Limb (tissue), 2 donors: Measurements from ENCODE around the gene KCTD1.
"Not testable (repeated sequence)": the region's sequence is repeated elsewhere in the genome, so short reads cannot be mapped to it uniquely, and the experiment has no call there.

ENCODE experiments used
- DNase-seq, 2 donors: peaks; one replicate each; pipeline ENCODE4 v3.0.0-alpha.2; 2016; ENCODE audit errors: extremely low spot score in 2 of 2

The KCTD1 gene

GRCh38 chr18:26458526-26459232 is 89.7 kb downstream of the KCTD1 start:
- no peak for DNase-seq

- peak in 1 of 2 donors; percentile 46 for DNase-seq
These were observed 90.6 kb downstream of the KCTD1 start for GRCh38 chr18:26457611-26458353.

- no peak for DNase-seq
These were observed 91.2 kb downstream of the KCTD1 start for GRCh38 chr18:26457195-26457594.

- no peak for DNase-seq
These were observed 92.3 kb downstream of the KCTD1 start for GRCh38 chr18:26456070-26456491.

DNA sequence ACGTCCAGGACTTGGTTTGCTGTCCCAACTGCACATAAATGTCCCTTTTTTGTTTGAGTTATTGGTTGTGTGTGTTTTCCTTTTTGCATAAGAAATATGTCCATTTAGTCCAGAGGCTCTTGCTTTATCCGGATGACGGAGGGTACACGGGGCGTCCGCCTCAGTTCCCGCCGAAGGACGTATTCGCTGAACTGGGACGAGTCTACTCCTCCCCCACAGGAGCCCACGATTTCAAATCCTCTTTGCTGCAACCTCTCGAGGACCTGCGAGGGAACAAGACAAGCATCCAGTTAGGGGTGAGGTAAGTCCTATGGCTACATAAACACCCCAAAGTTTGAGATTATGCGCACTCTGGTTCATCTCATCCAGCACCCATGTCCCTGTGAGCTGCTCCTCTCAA is 92.7 kb downstream of the KCTD1 start:
- DNase-seq = no peak

- no peak for DNase-seq
These were observed 93.7 kb downstream of the KCTD1 start for GRCh38 chr18:26454616-26455015.

GRCh38 chr18:26454192-26454591 is 94.2 kb downstream of the KCTD1 start:
- DNase-seq = no peak

DNA sequence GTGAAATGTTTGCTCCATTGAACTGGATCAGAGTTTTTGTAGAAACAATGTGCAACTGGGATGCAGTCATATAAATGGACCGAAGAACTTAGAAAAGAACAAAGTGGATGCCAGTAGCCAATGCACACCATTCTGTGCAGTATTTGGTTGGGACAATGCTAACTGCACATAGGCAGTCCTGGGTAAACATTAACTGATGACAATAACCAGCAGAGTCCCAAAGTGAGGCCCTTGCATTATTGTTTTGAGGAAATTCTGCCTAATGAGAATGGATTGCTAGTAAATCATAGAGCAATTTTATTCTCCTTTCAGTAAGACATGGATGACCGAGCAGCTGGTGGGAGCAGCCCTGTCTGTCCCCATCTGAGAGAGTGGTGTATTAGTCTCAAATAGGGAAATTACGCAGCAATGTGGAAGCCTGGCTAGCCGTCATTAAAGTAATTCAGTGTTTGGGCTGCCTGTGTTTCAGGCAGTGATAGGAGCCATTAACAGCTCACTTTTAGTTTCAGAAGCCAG is 94.9 kb downstream of the KCTD1 start:
- DNase-seq = no peak

DNA sequence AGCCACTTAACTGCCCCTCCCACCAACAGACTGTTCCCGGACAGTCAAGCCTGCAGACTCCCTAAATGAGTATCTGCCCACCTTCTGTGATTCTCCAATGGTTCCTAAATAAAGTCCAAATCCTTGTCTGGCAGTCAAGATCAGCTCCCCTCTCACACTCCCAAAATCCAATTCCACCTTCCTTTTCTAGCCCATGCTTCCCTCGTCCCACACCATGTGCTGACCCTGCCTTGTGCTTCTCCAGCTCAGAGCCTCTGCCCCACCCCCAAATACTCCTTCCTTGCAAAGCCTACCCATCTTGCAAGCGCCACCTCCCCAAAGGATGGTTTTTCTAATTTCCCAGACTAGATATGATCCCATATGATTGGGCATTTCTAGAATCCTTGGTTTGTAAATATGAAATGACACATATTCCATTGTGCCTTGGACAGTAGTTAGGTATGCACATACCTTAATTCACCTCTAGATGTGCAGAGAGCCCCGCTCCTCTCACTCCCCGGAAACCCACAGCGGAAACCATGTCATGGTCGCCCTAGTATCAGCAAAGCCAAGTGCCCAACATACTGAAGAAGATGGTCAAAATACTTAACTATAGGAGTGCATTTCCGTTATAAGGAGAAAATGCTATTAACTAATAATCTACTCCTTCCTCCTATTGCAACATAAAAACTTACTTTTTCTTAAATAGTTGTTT is 97.2 kb downstream of the KCTD1 start:
- no peak for DNase-seq

DNA sequence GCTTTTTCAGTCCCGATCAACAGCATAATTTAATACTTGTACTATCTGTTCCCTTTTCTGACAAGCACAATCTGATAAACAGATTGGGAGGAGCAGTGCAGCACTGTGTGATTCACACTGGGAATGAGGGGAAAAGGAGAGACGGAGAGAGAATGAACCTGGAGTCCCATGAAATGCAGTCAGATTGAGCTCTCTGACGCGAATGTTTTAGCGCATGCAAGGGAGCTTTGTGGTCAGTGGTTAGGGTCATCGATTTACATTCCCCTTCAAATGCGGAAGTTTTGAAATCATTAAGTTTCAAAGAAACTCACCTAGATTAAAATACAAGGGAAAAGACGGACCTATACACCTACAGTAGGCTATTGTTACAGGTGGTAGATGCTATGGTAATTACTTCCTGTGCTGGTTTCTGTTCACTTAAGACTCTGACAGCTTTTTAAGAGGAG is 99.6 kb downstream of the KCTD1 start:
- no peak for DNase-seq

DNA sequence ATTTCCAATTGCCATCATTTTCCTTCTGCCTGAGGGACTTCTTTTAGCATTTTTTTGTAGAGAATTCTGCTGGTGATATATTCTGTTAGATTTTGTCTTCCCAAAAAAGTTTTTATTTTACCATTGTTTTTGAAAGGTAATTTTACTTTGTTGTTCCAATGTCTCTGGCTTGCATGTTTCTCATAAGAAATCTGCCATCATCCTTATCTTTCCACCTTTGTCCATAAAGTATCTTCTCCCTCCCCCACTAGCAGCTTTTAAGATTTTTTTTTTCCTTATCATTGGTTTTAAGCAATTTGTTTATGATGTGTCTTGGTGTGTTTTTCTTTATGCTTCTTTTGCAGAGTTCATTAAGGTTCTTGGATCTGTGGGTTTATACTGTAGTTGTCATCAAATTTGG is 104.5 kb downstream of the KCTD1 start:
- no peak for DNase-seq

DNA sequence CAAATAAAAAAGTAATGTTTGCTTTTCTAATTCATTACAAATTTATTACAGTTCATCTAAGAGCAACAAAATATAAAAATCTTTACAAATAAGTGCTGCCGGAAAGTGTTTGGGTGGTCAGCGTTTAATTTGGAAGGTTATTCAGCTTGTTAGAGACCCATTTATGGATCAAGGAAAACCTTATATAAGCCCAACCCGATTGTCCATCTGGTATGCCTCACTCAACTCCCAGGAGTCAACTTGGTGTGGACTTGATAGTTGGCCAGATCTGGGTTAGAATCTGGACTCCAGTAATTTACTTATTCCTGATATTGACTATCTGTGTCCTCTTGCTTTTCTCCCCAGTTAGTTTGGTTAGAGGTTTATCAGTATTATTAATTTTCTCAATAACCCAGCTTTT is 106.2 kb downstream of the KCTD1 start:
- peak in 1 of 2 donors; percentile 3 for DNase-seq

- peak in 1 of 2 donors; percentile 3 for DNase-seq
These were observed 107.7 kb downstream of the KCTD1 start for GRCh38 chr18:26440644-26441043.

- no peak for DNase-seq
These were observed 108.8 kb downstream of the KCTD1 start for GRCh38 chr18:26439537-26439936.

DNA sequence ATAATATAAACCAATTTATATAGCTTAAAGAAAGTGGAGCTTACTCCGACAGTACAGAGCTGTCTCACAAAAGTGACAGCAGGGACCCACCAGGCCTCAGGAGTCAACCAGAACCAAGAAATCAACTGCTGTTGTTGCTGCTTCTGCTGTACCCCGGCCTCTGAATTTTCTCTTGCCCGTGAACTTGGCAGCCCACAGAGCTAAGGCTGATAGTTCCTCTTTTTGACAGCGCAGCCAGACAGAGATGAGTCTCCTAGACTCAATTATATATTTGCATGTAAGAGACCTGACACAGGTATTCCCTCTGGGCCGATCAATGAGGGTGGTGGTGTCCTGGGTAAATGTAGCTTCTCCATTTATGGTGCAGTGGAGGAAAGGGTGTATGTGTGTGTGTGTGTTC is 109.4 kb downstream of the KCTD1 start:
- DNase-seq = peak in 1 of 2 donors; percentile 12

GRCh38 chr18:26437634-26438033 is 110.7 kb downstream of the KCTD1 start:
- not testable (repeated sequence) for DNase-seq

- peak in 1 of 2 donors; percentile 23 for DNase-seq
These were observed 111.9 kb downstream of the KCTD1 start for GRCh38 chr18:26436176-26437051.

DNA sequence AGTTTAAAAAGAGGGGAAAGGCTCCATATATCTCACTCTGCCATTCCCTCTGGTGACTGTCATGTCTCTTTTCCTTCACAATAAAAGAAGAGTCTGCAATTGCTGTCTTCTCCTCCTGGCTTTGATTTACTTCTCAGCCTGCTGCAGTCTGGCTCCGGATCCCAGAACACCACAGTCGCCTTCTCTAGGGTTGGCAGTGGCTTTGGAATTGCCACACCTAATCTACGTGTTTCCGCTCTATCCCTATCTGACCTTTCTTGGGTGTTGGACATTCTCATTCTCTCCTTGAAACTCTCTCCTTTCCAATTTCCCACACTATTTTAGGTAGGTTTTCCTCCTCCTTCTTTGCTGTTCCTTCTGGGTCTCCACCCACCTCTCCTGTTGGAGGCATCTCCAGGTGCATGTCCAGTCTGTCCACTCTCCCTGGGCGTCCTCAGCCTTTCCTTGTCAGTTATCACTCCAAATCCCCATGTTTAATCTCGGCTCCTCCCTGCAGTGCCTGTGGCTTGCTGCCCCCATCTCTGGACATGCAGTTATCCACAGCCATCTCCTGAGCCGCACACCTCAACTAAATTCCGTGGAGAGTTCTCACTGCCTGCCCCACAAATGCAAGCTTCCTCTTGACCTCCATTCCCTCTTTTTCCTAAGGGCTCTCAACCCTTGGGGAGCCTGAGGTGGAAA is 112.8 kb downstream of the KCTD1 start:
- no peak for DNase-seq

GRCh38 chr18:26434887-26435286 is 113.5 kb downstream of the KCTD1 start:
- DNase-seq = peak in 1 of 2 donors; percentile 2

DNA sequence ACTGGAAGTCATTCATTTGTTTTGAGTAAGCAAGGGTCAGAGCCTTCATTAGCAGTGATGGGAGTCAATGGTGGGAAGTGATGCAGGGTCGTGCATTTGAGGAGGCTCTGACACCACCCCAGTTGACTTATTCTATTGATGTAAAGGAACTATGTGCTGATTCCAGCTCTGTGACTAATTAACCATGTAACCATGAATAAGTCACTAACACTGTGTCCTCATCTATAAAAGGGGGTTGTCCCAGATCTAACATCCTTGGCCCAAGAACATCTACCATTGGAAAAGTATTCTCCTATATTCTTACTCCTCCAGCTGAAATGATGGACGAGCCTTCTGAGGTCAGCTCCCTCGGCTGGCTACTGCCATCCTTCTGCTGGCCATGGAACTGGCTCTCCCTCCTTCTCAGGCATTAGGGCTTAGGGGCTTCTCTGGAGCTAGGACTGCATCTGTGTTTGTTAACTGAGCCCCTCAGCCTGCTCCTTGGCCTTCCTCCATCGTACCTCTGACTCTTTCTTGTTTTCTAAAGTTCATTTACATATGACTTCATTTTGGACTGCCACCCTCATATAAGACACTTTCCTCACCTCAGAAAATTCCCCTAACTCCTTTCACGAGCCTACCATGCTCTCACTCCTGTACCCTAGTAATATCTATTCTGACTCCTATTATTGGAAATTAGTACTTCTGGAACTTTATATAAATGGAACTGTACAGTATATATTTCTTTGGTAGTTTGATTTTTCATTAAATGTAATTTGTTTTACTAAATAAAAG is 115.5 kb downstream of the KCTD1 start:
- peak in 1 of 2 donors; percentile 4 for DNase-seq
